ENCODE data around the gene EDIL3. TPM values are rescaled to one million over a fixed set of nuclear protein-coding genes. Genes with fewer than 3 reads are reported as not detected.
"Not testable (repeated sequence)": the region's sequence is repeated elsewhere in the genome, so short reads cannot be mapped to it uniquely, and the experiment has no call there.

EDIL3 gene
- total RNA-seq, 1 experiment from 2014 or later: 7.2 TPM

GRCh38 chr5:84162695-84163094 is 222.0 kb downstream of the EDIL3 start:
- POLR2A ChIA-PET (ENCODE audit: unreplicated experiment): no interaction called here
- H3K4me3 ChIP-seq: no peak overlapping the region
- H3K9me3 ChIP-seq (ENCODE audit: insufficient read depth, low read depth): no peaks in the 10 kb centered on the region
- H3K4me1 ChIP-seq (replicated peaks; ENCODE audit: insufficient read depth): no peaks in the 10 kb centered on the region
- H2AFZ ChIP-seq: no peak overlapping the region
- TF ChIP-seq CTCF (conservative IDR thresholded peaks at IDR 0.05): no peak
- TF ChIP-seq EZH2 (IDR thresholded peaks at IDR 0.05; ENCODE audit: low read depth): no peak
- no peaks in the 10 kb centered on the region for H4K20me1 ChIP-seq (ENCODE audit: insufficient read depth)
- no peaks in the 10 kb centered on the region for H3K27me3 ChIP-seq (ENCODE audit: insufficient read depth, low read depth)
- no peak overlapping the region for H3K4me2 ChIP-seq
- intact Hi-C loops (cut with micrococcal nuclease; ENCODE audit: unreplicated experiment): no loop called here
- H3K36me3 ChIP-seq (ENCODE audit: low read depth): no peaks in the 10 kb centered on the region
- no peaks in the 10 kb centered on the region for H3F3A ChIP-seq (ENCODE audit: insufficient read depth, low read depth)
- H3K27ac ChIP-seq: no peak overlapping the region
- BruUV-seq (replicated peaks): no TSS peak
- CTCF ChIA-PET: no interaction called here
- no peak for DNase-seq
- H3K9me2 ChIP-seq (ENCODE audit: insufficient read depth): no peaks in the 10 kb centered on the region; the same call in 1 of the 2 replicates
- H3K79me2 ChIP-seq (ENCODE audit: low read depth): no peaks in the 10 kb centered on the region

DNA sequence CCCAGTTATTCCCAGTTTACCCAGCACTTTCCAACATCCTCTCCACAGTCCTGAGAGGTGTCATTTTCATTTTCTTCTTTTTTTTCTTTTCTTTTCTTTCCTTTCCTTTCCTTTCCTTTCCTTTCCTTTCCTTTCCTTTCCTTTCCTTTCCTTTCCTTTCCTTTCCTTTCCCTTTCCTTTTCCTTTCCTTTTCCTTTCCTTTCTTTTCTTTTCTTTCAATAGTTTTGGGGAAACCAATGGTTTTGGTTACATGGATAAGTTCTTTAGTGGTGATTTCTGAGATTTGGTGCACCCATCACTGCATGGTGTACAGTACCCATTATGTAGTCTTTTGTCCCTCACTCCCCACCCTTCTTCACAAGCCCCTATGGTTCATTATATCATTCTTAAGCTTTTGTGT is 224.0 kb downstream of the EDIL3 start:
- H3K4me2 ChIP-seq; H3K4me3 ChIP-seq; H3K9me2 ChIP-seq (ENCODE audit: insufficient read depth); H3F3A ChIP-seq (ENCODE audit: insufficient read depth, low read depth); intact Hi-C loops (cut with micrococcal nuclease; ENCODE audit: unreplicated experiment); POLR2A ChIA-PET (ENCODE audit: unreplicated experiment); H4K20me1 ChIP-seq (ENCODE audit: insufficient read depth); H3K36me3 ChIP-seq (ENCODE audit: low read depth); H3K27ac ChIP-seq; CTCF ChIA-PET; DNase-seq; BruUV-seq (replicated peaks); H3K9me3 ChIP-seq (ENCODE audit: insufficient read depth, low read depth); H3K79me2 ChIP-seq (ENCODE audit: low read depth); H3K27me3 ChIP-seq (ENCODE audit: insufficient read depth, low read depth); H3K4me1 ChIP-seq (replicated peaks; ENCODE audit: insufficient read depth); H2AFZ ChIP-seq: not testable (repeated sequence)

DNA sequence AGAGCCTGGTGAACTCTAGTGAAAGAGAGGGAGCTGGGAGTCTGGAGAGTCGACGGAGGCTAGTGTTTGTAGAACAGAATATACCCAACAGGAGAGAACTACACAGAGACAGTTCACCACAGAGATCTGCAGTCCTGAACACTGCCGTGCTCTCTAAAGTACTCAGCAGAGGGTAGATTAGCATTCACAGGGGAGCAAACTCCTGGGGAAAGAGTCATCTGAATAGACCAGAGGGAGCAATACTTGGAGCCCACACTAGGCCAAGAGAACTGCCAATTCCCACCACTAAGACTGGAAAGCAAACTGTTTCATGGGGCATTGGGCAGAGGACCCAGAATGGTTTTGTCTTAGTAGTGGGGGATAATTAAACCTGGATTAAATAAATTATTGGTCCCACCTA is 235.6 kb downstream of the EDIL3 start:
- Histone ChIP-seq H3K79me2 (ENCODE audit: low read depth) (no peaks in the 10 kb centered on the region), H3K4me1 (replicated peaks; ENCODE audit: insufficient read depth) (no peaks in the 10 kb centered on the region), H3K4me2 (no peak overlapping the region), H4K20me1 (ENCODE audit: insufficient read depth) (no peaks in the 10 kb centered on the region), H3K36me3 (ENCODE audit: low read depth) (no peaks in the 10 kb centered on the region), H3K9me3 (ENCODE audit: insufficient read depth, low read depth) (no peaks in the 10 kb centered on the region), H3K9me2 (ENCODE audit: insufficient read depth) (no peaks in the 10 kb centered on the region), H3F3A (ENCODE audit: insufficient read depth, low read depth) (no peaks in the 10 kb centered on the region), H3K4me3 (no peak overlapping the region), H3K27me3 (ENCODE audit: insufficient read depth, low read depth) (no peaks in the 10 kb centered on the region), H3K27ac (no peak overlapping the region), H2AFZ (no peak overlapping the region)
- intact Hi-C loops (cut with micrococcal nuclease; ENCODE audit: unreplicated experiment): no loop called here
- ChIA-PET POLR2A (ENCODE audit: unreplicated experiment) (interaction anchor here (0.7 kb wide), 1 partner anchor 704 kb away, joined by 3 read pairs; no protein-coding TSS in a partner anchor), CTCF (no interaction called here)
- no TSS peak for BruUV-seq (replicated peaks)
- no peak for TF ChIP-seq EZH2 (IDR thresholded peaks at IDR 0.05; ENCODE audit: low read depth)
- no peak for TF ChIP-seq CTCF (conservative IDR thresholded peaks at IDR 0.05)
- DNase-seq: no peak

GRCh38 chr5:84148651-84149050 is 236.0 kb downstream of the EDIL3 start:
- Histone ChIP-seq H3K4me3 (no peak overlapping the region), H3K27me3 (ENCODE audit: insufficient read depth, low read depth) (no peaks in the 10 kb centered on the region), H2AFZ (no peak overlapping the region), H3K36me3 (ENCODE audit: low read depth) (no peaks in the 10 kb centered on the region), H3F3A (ENCODE audit: insufficient read depth, low read depth) (no peaks in the 10 kb centered on the region), H3K9me2 (ENCODE audit: insufficient read depth) (no peaks in the 10 kb centered on the region), H3K27ac (no peak overlapping the region), H3K9me3 (ENCODE audit: insufficient read depth, low read depth) (no peaks in the 10 kb centered on the region), H3K79me2 (ENCODE audit: low read depth) (no peaks in the 10 kb centered on the region), H4K20me1 (ENCODE audit: insufficient read depth) (no peaks in the 10 kb centered on the region), H3K4me1 (replicated peaks; ENCODE audit: insufficient read depth) (no peaks in the 10 kb centered on the region), H3K4me2 (no peak overlapping the region)
- no TSS peak for BruUV-seq (replicated peaks)
- POLR2A ChIA-PET (ENCODE audit: unreplicated experiment): no interaction called here
- CTCF ChIA-PET: no interaction called here
- DNase-seq: no peak
- no peak for TF ChIP-seq EZH2 (IDR thresholded peaks at IDR 0.05; ENCODE audit: low read depth)
- TF ChIP-seq CTCF (conservative IDR thresholded peaks at IDR 0.05): no peak
- intact Hi-C loops (cut with micrococcal nuclease; ENCODE audit: unreplicated experiment): no loop called here
